Astrocyte (in vitro differentiated cells and primary cell): ENCODE measurements around the gene ASCL5. TPM values are rescaled to one million over a fixed set of nuclear protein-coding genes. Genes with fewer than 3 reads are reported as not detected.

ENCODE experiments used
- DNase-seq: peaks from one replicate; pipeline ENCODE4 v3.0.0-alpha.2; 2010; ENCODE audit warnings: low read depth
- FAIRE-seq: peaks from 2 replicates; lab custom pipeline; 2011; peaks lifted over from hg19 to GRCh38; lab: Jason Lieb, UNC
- H2AFZ ChIP-seq: 2 replicates; pipeline ENCODE4 v1.6.0; 2012; ENCODE audit warnings: low read depth, low read length, inconsistent platforms
- H3K27ac ChIP-seq: 2 replicates; pipeline ENCODE4 v1.5.1; 2011; ENCODE audit warnings: low read depth, low read length, inconsistent platforms
- H3K27me3 ChIP-seq: 2 replicates; pipeline ENCODE4 v1.6.0; 2011; ENCODE audit warnings: low read length, inconsistent platforms; ENCODE audit not compliant: insufficient read depth
- H3K36me3 ChIP-seq: 2 replicates; pipeline ENCODE4 v1.5.1; 2011; ENCODE audit warnings: low read length, inconsistent platforms; ENCODE audit not compliant: insufficient read depth
- H3K4me1 ChIP-seq: 2 replicates; pipeline ENCODE4 v1.5.1; 2011; ENCODE audit warnings: low read length, inconsistent platforms; ENCODE audit not compliant: insufficient read depth
- H3K4me2 ChIP-seq: 2 replicates; pipeline ENCODE4 v1.6.0; 2012; ENCODE audit warnings: low read length, inconsistent platforms
- H3K4me3 ChIP-seq: 2 replicates; pipeline ENCODE4 v1.5.1; 2011; ENCODE audit warnings: low read depth, mild to moderate bottlenecking, low read length, inconsistent platforms; ENCODE audit not compliant: insufficient read depth
- H3K79me2 ChIP-seq: 2 replicates; pipeline ENCODE4 v1.6.0; 2012; ENCODE audit warnings: mild to moderate bottlenecking, low read length, inconsistent platforms; ENCODE audit not compliant: insufficient read depth
- H3K9ac ChIP-seq: 2 replicates; pipeline ENCODE4 v1.6.0; 2012; ENCODE audit warnings: mild to moderate bottlenecking, low read length, inconsistent platforms
- H3K9me3 ChIP-seq: 2 replicates; pipeline ENCODE4 v1.5.1; 2012; ENCODE audit warnings: low read depth, mild to moderate bottlenecking, low read length, inconsistent platforms; ENCODE audit not compliant: insufficient read depth
- H4K20me1 ChIP-seq: 2 replicates; pipeline ENCODE4 v1.6.0; 2012; ENCODE audit warnings: low read length, inconsistent platforms; ENCODE audit not compliant: insufficient read depth
- H3K27ac Mint-ChIP-seq: one replicate; pipeline ENCODE4 v1.8.0; 2021; ENCODE audit warnings: mild to moderate bottlenecking, mixed read lengths; ENCODE audit not compliant: unreplicated experiment
- H3K27me3 Mint-ChIP-seq: one replicate; pipeline ENCODE4 v1.8.0; 2021; ENCODE audit warnings: low read depth, mixed read lengths; ENCODE audit not compliant: unreplicated experiment
- H3K36me3 Mint-ChIP-seq: one replicate; pipeline ENCODE4 v1.8.0; 2021; ENCODE audit warnings: low read depth, mixed read lengths; ENCODE audit not compliant: unreplicated experiment
- H3K4me1 Mint-ChIP-seq: one replicate; pipeline ENCODE4 v1.8.0; 2021; ENCODE audit warnings: low read depth, mixed read lengths; ENCODE audit not compliant: unreplicated experiment
- H3K4me3 Mint-ChIP-seq: one replicate; pipeline ENCODE4 v1.8.0; 2021; ENCODE audit warnings: mild to moderate bottlenecking, moderate library complexity, mixed read lengths; ENCODE audit not compliant: unreplicated experiment
- H3K9me3 Mint-ChIP-seq: one replicate; pipeline ENCODE4 v1.8.0; 2021; ENCODE audit warnings: mild to moderate bottlenecking, mixed read lengths; ENCODE audit not compliant: unreplicated experiment
- EZH2 ChIP-seq: IDR thresholded peaks from 2 replicates; pipeline ENCODE4 v1.6.1; 2012; ENCODE audit warnings: mild to moderate bottlenecking, low read length, inconsistent platforms; ENCODE audit not compliant: insufficient read depth
- total RNA-seq: library from RNA; stranded (reverse); gene quantifications from 2 replicates; pipeline ENCODE4 v1.2.1, GENCODE V29; 2021
- TF ChIP-seq, protein P1 (sequence below): IDR thresholded peaks from 2 replicates; pipeline ENCODE4 v1.5.1; 2011; ENCODE audit warnings: low read depth, mild to moderate bottlenecking, inconsistent platforms, low read length, moderate library complexity; ENCODE audit not compliant: insufficient read depth

The ASCL5 gene
- total RNA-seq, 1 donor from 2014 or later: not detected

DNA sequence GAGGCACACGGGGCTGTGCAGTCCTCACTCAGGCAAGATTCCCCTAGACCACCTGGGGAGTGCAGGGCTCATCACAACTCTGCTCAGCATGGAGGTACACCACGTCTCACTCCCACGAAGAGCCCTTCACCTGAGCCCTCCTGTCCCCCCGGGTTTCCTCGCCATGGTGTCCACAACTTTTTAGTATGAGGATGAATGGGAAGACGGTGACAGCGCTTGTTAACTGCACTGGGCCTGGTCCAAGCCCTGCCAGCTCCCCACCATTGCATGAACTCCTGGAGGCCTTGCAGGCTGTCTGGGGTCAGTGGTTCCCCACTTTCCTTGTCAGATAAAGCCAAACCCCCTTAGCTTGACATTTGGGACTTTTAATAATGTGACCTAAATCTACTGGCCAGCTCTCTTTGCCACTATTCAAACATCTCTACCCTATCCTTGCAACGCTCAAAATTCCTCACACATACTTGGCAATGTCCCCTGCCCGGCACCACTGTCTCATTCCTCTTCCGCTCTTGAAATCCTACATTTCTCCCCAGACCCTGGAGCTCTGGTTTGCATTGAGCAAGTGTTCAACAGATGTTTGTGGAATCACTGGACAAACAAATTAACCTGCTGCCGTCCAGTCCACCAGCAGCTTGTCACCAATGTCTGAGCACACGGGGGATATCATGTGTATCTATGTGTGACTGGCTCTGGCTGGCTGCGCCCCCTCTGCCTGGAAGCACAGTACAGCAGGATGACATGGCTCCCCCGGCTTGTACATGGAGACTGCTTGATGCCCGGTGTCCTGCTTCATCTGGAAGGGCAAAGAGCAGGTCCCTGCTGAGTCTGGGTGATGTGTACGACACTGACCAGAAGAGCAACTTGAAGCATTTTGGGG lies 16.1 kb upstream of the ASCL5 start:
- Mint-ChIP-seq H3K4me3 (no peak overlapping the region), H3K36me3 (peaks cover 36% of the 10 kb centered on the region), H3K27me3 (no peaks in the 10 kb centered on the region), H3K9me3 (no peaks in the 10 kb centered on the region), H3K27ac (no peak overlapping the region), H3K4me1 (peaks cover 2% of the 10 kb centered on the region)
- Histone ChIP-seq H3K79me2 (no peaks in the 10 kb centered on the region), H3K36me3 (peaks cover 32% of the 10 kb centered on the region), H3K4me3 (no peak overlapping the region), H3K4me1 (peaks cover 6% of the 10 kb centered on the region), H3K9ac (no peak overlapping the region), H3K27ac (no peak overlapping the region), H3K27me3 (no peaks in the 10 kb centered on the region), H3K4me2 (no peak overlapping the region), H4K20me1 (peaks cover 34% of the 10 kb centered on the region), H2AFZ (no peak overlapping the region), H3K9me3 (no peaks in the 10 kb centered on the region)
- no peak for TF ChIP-seq EZH2
- TF ChIP-seq, protein P1, sequence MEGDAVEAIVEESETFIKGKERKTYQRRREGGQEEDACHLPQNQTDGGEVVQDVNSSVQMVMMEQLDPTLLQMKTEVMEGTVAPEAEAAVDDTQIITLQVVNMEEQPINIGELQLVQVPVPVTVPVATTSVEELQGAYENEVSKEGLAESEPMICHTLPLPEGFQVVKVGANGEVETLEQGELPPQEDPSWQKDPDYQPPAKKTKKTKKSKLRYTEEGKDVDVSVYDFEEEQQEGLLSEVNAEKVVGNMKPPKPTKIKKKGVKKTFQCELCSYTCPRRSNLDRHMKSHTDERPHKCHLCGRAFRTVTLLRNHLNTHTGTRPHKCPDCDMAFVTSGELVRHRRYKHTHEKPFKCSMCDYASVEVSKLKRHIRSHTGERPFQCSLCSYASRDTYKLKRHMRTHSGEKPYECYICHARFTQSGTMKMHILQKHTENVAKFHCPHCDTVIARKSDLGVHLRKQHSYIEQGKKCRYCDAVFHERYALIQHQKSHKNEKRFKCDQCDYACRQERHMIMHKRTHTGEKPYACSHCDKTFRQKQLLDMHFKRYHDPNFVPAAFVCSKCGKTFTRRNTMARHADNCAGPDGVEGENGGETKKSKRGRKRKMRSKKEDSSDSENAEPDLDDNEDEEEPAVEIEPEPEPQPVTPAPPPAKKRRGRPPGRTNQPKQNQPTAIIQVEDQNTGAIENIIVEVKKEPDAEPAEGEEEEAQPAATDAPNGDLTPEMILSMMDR: no peak
- DNase-seq (no peak), FAIRE-seq (no peak)

DNA sequence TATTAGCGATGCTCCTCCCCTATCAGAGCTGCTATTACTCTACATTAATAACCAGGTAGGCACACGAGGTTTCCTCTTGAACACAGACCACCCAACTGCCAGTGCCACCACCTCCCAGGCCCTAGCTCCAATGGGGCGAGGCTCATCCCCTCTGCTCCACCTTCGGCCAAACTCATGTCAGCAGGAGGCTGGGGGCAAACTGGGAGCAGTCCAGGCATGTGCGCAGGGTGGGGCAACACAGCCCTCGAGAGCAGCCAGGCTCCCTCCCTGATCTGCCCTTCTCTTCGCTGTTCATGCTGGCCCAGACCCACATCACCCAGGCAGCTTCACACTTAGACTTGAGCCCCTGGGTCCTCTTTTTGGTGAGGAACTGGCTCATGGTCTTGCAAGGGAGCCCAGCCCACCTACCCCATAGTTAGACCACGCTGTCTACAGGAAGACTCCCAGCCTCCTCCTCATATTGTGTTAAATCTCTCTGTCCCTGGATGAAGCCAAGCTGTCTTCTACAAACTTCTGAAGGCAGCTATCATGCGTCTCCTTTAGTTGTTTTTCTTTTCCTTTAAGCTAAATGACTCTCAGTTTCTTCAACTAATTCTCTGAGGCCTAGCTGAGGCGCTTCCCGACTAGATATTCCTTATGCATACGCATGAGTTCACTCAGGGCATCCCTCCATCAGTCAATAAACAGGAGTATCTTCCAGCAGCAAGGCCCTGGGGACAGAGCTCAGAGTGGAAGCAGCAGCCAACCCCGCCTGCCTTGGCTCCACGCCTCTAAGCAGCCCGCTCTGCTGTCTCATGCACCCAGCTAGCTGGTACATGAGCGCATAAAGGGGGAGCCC lies 15.2 kb upstream of the ASCL5 start:
- no peaks in the 10 kb centered on the region for H3K27me3 ChIP-seq
- no peaks in the 10 kb centered on the region for H3K79me2 ChIP-seq
- Mint-ChIP-seq H3K27me3 (no peaks in the 10 kb centered on the region), H3K4me3 (no peak overlapping the region), H3K36me3 (peaks cover 36% of the 10 kb centered on the region), H3K27ac (no peak overlapping the region), H3K4me1 (peaks cover 11% of the 10 kb centered on the region), H3K9me3 (no peaks in the 10 kb centered on the region)
- no peak overlapping the region for H3K9ac ChIP-seq
- H3K36me3 ChIP-seq: peaks cover 28% of the 10 kb centered on the region
- peaks cover 13% of the 10 kb centered on the region for H3K4me1 ChIP-seq
- H2AFZ ChIP-seq: no peak overlapping the region
- H3K27ac ChIP-seq: no peak overlapping the region
- TF ChIP-seq, protein P1: no peak
- no peak for TF ChIP-seq EZH2
- DNase-seq (no peak), FAIRE-seq (no peak)
- H4K20me1 ChIP-seq: peaks cover 32% of the 10 kb centered on the region
- no peak overlapping the region for H3K4me3 ChIP-seq
- H3K4me2 ChIP-seq: no peak overlapping the region
- no peaks in the 10 kb centered on the region for H3K9me3 ChIP-seq
